A549 (cell line): Measurements from ENCODE around the gene APOOL.

Experiments
- CHD2 ChIP-seq: fragments of 150-350 bp; IDR thresholded peaks from 2 replicates; pipeline ENCODE4 v1.6.1; 2014; ENCODE audit warnings: low read length; ENCODE audit not compliant: partially characterized antibody
- CTCF ChIP-seq: fragments of >200 bp; sonication (Bioruptor Twin); formaldehyde crosslinking; IDR thresholded peaks from 3 replicates; pipeline ENCODE4 v1.5.1; 2016
- POLR2A ChIP-seq: IDR thresholded peaks from 2 replicates; pipeline ENCODE4 v1.6.1; 2012; ENCODE audit warnings: mild to moderate bottlenecking, low read length
- RAD21 ChIP-seq, 2 experiments: fragments of >200 bp in 1 of 2; sonication (Bioruptor Twin) in 1 of 2; formaldehyde crosslinking in 1 of 2; IDR thresholded peaks in 1 of 2; conservative IDR thresholded peaks in 1 of 2; 2 replicates in 1 of 2; 3 replicates in 1 of 2; pipeline ENCODE4 v1.6.1; 2012 to 2018; ENCODE audit warnings: inconsistent platforms in 1 of 2

- TF ChIP-seq CTCF (no peak), POLR2A (no peak), RAD21 (conservative IDR thresholded peaks at IDR 0.05 in 1 of 2, IDR thresholded peaks at IDR 0.05 in 1 of 2) (no peak), CHD2 (no peak)
Measured at GRCh38 chrX:85108165-85108564, 104.5 kb downstream of the APOOL start.
